ACHN (cell line): ENCODE results near the gene MEGF10.
"Not testable (repeated sequence)": the region's sequence is repeated elsewhere in the genome, so short reads cannot be mapped to it uniquely, and the experiment has no call there.

Experiments
- DNase-seq: peaks from one replicate; pipeline ENCODE4 v3.0.0-alpha.2; 2015
- in situ Hi-C: cut with HindIII; loops from 2 replicates; pipeline ENCODE4 v1.10.0; 2017; ENCODE audit warnings: low sequenced_read_pairs, low pct_ligation_motif_present, low pct_unique_long_range_greater_than_20kb

The MEGF10 gene

GRCh38 chr5:127290019-127290945 lies at the start of gene MEGF10:
TSS of gene MEGF10 (plus strand) at chr5:127290796. CDS start at chr5:127331309, 40,513 bp downstream.
- in situ Hi-C loops = no loop called here
- peak; percentile 15 for DNase-seq

- in situ Hi-C loops = no loop called here
- DNase-seq = no peak
Observed at GRCh38 chr5:127243011-127243410, 47.6 kb upstream of the MEGF10 start.

GRCh38 chr5:127254729-127255284 lies 35.8 kb upstream of the MEGF10 start:
- in situ Hi-C loops = no loop called here
- DNase-seq = peak; percentile 7

GRCh38 chr5:127256886-127257597 lies 33.6 kb upstream of the MEGF10 start:
- no peak for DNase-seq
- in situ Hi-C loops = no loop called here

DNA sequence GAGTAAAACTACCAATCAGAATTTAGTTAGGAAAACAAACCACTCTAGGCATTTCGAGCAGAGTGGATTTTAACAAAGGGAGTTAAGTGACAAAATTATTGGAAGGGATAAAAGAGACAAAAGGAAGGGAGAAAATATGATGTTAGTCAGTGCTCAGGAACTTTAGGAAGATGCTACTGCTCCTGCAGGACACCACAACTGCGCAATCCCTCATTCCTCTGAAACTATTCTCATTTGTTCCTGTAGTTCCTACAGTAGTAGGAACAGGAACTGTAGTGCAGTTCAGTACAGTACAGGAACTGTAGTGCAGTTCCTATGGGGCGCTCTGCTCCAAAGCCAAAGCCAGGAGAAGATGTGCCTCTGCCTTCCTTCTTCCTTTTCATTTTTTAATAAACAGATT lies 29.9 kb upstream of the MEGF10 start:
- in situ Hi-C loops = no loop called here
- no peak for DNase-seq

GRCh38 chr5:127265473-127265872 lies 25.1 kb upstream of the MEGF10 start:
- DNase-seq, in situ Hi-C loops: not testable (repeated sequence)

- in situ Hi-C loops, DNase-seq: not testable (repeated sequence)
Observed at GRCh38 chr5:127268342-127268741, 22.3 kb upstream of the MEGF10 start.

- in situ Hi-C loops, DNase-seq: not testable (repeated sequence)
Observed at GRCh38 chr5:127270713-127271112, 19.9 kb upstream of the MEGF10 start.

DNA sequence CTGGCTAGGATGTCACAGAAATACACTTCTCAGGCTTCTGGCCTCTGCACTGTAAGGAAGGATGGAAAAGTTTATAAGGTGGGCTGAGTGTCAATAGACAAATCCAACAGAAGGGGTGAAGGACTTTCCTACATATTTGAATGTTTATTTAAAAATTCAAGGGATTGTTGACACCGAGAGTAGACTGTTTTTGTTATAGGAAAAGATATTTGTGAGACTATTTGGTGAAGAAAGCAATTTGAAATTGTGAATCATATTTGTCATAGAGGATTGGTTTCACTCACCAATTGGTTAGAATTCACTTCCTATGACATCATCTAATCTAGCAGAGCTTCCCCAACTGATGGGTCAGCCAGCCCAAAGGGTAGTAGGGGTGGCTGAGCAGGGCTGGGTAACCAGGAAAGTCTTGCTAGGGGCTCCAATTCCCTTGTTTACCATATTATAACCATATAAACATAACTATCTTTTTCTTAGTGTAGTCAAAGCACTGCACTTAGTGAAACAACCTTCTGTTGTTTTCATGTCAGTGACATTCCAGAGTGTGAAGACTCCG lies 14.9 kb upstream of the MEGF10 start:
- no peak for DNase-seq
- in situ Hi-C loops = no loop called here

DNA sequence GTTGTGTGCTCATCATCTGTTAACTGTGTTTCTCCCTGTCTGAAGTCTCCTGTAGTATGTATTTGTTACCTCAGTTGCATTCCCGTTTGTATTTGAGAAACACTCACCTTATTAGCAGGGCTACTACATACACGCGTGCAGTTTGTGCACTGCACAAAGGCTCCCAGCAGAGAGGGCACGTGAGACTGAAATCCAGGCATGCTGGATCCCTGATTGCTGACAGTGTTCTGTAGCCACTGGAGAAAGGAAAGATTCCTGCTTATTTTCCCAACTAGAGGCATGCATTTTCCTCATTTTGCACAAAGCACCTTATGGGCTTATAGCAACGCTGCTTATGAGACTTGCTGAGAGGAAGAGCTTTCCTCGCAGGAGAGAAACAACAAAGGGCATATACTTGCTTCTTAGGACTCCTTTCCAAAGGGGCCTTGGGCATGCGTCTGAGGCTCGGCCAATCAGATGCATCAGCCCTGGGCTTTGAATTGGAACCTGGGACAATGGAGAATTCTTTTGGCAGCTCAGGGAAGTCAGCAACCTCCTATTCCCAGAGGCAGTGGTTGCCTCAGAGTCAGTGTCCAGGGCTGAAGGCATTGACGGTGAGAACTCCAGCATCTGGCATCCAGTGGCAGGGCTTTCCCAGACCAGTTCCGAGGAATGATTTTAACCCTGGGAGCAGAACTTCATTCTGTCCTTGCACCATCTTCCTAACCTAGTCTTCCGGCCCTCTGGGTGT lies 9.9 kb upstream of the MEGF10 start:
- in situ Hi-C loops = no loop called here
- no peak for DNase-seq

- in situ Hi-C loops = no loop called here
- no peak for DNase-seq
Observed at GRCh38 chr5:127281609-127282008, 9.0 kb upstream of the MEGF10 start.

DNA sequence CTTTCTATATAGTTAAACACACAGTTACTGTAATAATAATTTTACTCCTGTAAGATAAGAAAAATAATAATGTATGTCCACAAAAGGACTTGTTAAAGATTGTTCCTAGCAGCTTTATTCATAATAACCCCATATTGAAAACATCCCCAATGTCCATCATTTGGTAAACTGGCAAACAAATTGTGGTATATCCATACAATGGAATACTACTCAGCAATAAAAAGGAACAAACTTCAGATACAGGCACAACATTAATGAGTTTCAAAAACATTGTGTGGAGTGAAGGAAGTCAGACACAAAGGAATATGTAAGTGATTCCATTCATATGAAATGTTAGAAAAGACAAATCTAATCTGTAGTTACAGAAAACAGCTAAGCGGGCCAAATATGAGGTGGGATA lies 1.9 kb upstream of the MEGF10 start:
- DNase-seq = no peak
- in situ Hi-C loops = no loop called here

- no peak for DNase-seq
- in situ Hi-C loops = no loop called here
Observed at GRCh38 chr5:127290946-127291693, 524 bp downstream of the MEGF10 start.

DNA sequence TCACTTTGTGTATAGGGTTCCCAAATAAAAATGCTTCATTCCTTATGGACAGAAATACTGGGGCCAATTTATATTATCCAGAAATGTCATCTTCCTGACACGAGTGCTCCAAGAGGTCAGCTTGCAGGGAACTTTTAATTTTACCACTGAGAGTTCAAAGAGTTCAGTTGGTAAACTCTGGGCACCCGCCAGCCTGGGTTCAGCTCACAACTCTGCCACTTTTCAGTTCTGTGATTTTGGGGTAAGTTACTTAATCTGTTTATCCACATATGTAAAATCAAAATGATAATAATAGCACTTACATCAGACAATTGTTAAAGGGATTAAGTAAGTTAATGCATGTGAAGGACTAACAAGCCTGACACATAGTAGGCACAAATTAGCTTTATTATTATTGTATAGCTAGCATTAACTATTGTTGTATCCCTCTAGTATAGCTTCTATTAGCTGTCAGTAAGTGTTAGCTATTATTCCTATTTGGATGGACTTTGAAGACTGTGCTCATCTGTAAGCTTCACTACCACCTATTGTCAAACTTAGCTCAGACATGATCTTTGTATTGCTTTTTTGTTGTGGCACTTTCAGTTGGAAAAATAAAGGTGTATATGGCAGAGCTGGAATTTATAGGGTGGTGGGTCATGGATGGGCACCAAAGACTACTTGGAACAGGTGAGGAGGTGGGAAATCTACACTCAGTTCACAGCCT lies 1.6 kb downstream of the MEGF10 start:
- in situ Hi-C loops = no loop called here
- DNase-seq = no peak

GRCh38 chr5:127293373-127293772 lies 2.8 kb downstream of the MEGF10 start:
- DNase-seq = no peak
- in situ Hi-C loops = no loop called here

DNA sequence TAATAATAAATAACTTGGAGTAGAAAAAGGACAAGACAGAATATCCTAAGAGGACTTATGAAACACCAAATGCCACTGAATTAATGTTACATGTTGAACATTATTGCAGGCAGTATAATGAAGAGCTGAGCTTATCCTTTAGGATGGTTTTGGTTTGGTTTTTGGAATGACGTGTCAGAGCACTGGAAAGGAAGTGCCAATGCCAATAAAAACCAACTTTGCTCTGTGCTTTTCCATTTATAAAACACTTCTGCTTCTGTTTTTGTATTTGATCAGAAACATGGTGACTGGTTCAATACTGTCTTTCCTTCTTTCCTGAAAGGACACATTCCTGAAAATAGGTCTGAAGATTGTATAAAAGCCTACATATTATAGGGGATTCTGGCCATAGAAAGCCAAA lies 4.2 kb downstream of the MEGF10 start:
- in situ Hi-C loops = no loop called here
- DNase-seq = no peak

DNA sequence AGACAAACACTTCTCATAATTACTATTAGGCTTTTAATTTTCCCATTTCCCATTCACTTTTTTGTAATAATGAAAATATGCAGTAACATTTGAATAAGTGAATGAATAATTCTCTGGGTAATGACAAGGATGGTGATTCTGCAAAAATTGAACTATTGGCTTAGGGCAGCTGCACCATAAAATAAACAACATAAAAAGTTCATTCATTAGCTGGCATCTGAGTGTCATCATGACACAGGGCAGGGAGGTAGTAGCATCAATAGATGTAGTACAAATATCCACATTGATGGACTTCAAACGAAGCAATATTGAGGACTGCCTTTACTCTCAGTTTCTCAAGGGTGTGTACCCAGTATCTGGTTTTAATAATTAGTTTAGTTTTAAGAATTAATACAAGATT lies 4.9 kb downstream of the MEGF10 start:
- in situ Hi-C loops = no loop called here
- DNase-seq = no peak
